Endodermal cell (in vitro differentiated cells): ENCODE data around the gene CXCL11. TPM values are rescaled to one million over a fixed set of nuclear protein-coding genes. Genes with fewer than 3 reads are reported as not detected.

Source experiments
- DNase-seq: peaks from one replicate; pipeline ENCODE4 v3.0.0-alpha.2; 2017
- H3K27ac ChIP-seq: 2 replicates; pipeline ENCODE4 v1.5.1; 2013; ENCODE audit warnings: mild to moderate bottlenecking, low read depth, low read length, moderate library complexity
- H3K27me3 ChIP-seq: 2 replicates; pipeline ENCODE4 v1.6.1; 2013; ENCODE audit warnings: mild to moderate bottlenecking, low read length, moderate library complexity; ENCODE audit not compliant: insufficient read depth, control insufficient read depth, poor library complexity, severe bottlenecking
- H3K36me3 ChIP-seq: 2 replicates; pipeline ENCODE4 v1.7.0; 2013; ENCODE audit warnings: mild to moderate bottlenecking, low read length, moderate library complexity; ENCODE audit not compliant: control insufficient read depth, insufficient read depth
- H3K4me1 ChIP-seq: one replicate; pipeline ENCODE4 v1.7.0; 2013; ENCODE audit warnings: low read length; ENCODE audit not compliant: control insufficient read depth, insufficient read depth
- H3K4me3 ChIP-seq: 2 replicates; pipeline ENCODE4 v1.5.1; 2013; ENCODE audit warnings: mild to moderate bottlenecking, low read length, moderate library complexity
- H3K9ac ChIP-seq: 2 replicates; pipeline ENCODE4 v1.6.1; 2013; ENCODE audit warnings: mild to moderate bottlenecking, low read length, moderate library complexity; ENCODE audit not compliant: poor library complexity, severe bottlenecking; ENCODE audit errors: extremely low read depth
- H3K9me3 ChIP-seq: 2 replicates; pipeline ENCODE4 v1.6.1; 2013; ENCODE audit warnings: mild to moderate bottlenecking, low read length, moderate library complexity; ENCODE audit not compliant: control insufficient read depth
- H3K27ac Mint-ChIP-seq: 2 replicates; pipeline ENCODE4 v1.8.0; 2020; ENCODE audit warnings: mixed read lengths
- H3K27me3 Mint-ChIP-seq: 2 replicates; pipeline ENCODE4 v1.8.0; 2021; ENCODE audit warnings: mild to moderate bottlenecking, mixed read lengths; ENCODE audit not compliant: insufficient read depth
- H3K36me3 Mint-ChIP-seq: 2 replicates; pipeline ENCODE4 v1.8.0; 2020; ENCODE audit warnings: low read depth, mixed read lengths
- H3K4me1 Mint-ChIP-seq: 2 replicates; pipeline ENCODE4 v1.8.0; 2020; ENCODE audit warnings: mixed read lengths
- H3K4me3 Mint-ChIP-seq: 2 replicates; pipeline ENCODE4 v1.8.0; 2020; ENCODE audit warnings: mild to moderate bottlenecking, moderate library complexity, mixed read lengths
- H3K9me3 Mint-ChIP-seq: 2 replicates; pipeline ENCODE4 v1.8.0; 2020; ENCODE audit warnings: mild to moderate bottlenecking, mixed read lengths
- WGBS, 2 experiments: methylation state at CpG; one replicate each; pipeline versions ENCODE4 v1.1.5 to v1.1.7; 2013; ENCODE audit warnings: missing lambda C conversion rate in 2 of 2, mixed read lengths in 1 of 2; ENCODE audit not compliant: insufficient coverage in 1 of 2, insufficient read length in 1 of 2; 5-methylcytosine and 5-hydroxymethylcytosine counted together
- total RNA-seq, 2 donors: library from RNA; stranded (reverse); fragmentation: NEBNext Ultra II Directional in 1 of 2; extraction: Animal tissue kit (Norgen Biotek cat#: 25700) in 1 of 2; gene quantifications; 2 replicates in 1 of 2; 3 replicates in 1 of 2; pipeline ENCODE4 v1.2.1, GENCODE V29; 2021
- TF ChIP-seq, protein P1 (sequence below): fragments of 200-600 bp; sonication (generic); conservative IDR thresholded peaks from 2 replicates; pipeline ENCODE4 v1.5.0; 2021; ENCODE audit warnings: antibody characterized with exemption, mild to moderate bottlenecking

CXCL11 gene
- total RNA-seq, 2 donors from 2014 or later, result not detected

GRCh38 chr4:76007089-76007862 is 28.6 kb downstream of the CXCL11 start, which contains the start of gene CXCL9:
Gene CXCL9 (minus strand): TSS chr4:76007509. CDS start chr4:76007449, 60 bp downstream.
- Mint-ChIP-seq H3K4me1 (peaks cover 7% of the 10 kb centered on the region), H3K36me3 (no peaks in the 10 kb centered on the region), H3K27ac (no peak within 1 kb of the TSS), H3K9me3 (no peaks in the 10 kb centered on the region), H3K27me3 (peaks cover 5% of the 10 kb centered on the region), H3K4me3 (no peak within 1 kb of the TSS)
- H3K27me3 ChIP-seq, result no peaks in the 10 kb centered on the region
- no peak within 1 kb of the TSS for H3K9ac ChIP-seq
- no peak within 1 kb of the TSS for H3K4me3 ChIP-seq
- no peaks in the 10 kb centered on the region for H3K4me1 ChIP-seq
- H3K36me3 ChIP-seq, result no peaks in the 10 kb centered on the region
- H3K9me3 ChIP-seq, result no peaks in the 10 kb centered on the region
- no peak for DNase-seq
- no peak within 1 kb of the TSS for H3K27ac ChIP-seq
- WGBS, 2 experiments, result 90 to 100% methylated on average over 1 of the region's 1 CpG
- TF ChIP-seq, protein P1, sequence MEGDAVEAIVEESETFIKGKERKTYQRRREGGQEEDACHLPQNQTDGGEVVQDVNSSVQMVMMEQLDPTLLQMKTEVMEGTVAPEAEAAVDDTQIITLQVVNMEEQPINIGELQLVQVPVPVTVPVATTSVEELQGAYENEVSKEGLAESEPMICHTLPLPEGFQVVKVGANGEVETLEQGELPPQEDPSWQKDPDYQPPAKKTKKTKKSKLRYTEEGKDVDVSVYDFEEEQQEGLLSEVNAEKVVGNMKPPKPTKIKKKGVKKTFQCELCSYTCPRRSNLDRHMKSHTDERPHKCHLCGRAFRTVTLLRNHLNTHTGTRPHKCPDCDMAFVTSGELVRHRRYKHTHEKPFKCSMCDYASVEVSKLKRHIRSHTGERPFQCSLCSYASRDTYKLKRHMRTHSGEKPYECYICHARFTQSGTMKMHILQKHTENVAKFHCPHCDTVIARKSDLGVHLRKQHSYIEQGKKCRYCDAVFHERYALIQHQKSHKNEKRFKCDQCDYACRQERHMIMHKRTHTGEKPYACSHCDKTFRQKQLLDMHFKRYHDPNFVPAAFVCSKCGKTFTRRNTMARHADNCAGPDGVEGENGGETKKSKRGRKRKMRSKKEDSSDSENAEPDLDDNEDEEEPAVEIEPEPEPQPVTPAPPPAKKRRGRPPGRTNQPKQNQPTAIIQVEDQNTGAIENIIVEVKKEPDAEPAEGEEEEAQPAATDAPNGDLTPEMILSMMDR, result no peak

DNA sequence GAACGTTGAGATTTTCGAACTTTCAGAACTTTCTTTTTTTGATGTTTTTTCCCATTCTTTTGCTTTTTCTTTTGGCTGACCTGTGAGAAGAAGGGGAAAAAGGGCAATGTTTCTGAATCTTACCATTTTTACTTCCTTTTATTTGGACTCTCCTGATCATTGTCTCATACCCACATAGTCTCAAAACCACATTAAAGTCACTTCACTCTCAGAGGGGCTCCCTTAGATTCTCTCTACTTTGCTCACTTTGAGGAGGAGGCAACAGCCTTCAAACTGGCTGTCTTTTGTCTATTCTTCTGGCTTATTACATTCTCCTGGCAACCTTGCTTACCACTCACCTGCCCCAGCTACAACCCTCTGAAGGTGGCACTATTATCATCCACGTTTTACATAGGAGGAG is 32.2 kb downstream of the CXCL11 start:
- H3K27me3 ChIP-seq, result no peaks in the 10 kb centered on the region
- H3K4me1 ChIP-seq, result peaks cover 4% of the 10 kb centered on the region
- no peaks in the 10 kb centered on the region for H3K36me3 ChIP-seq
- H3K4me1 Mint-ChIP-seq, result peaks cover 9% of the 10 kb centered on the region
- H3K9me3 ChIP-seq, result no peaks in the 10 kb centered on the region
- H3K36me3 Mint-ChIP-seq, result no peaks in the 10 kb centered on the region
- H3K27ac ChIP-seq, result no peak overlapping the region
- H3K4me3 Mint-ChIP-seq, result no peak overlapping the region
- no peak for DNase-seq
- no peaks in the 10 kb centered on the region for H3K9me3 Mint-ChIP-seq
- 80 to 91% methylated on average over 2 to 3 of the region's 3 CpGs for WGBS, 2 experiments
- H3K27me3 Mint-ChIP-seq, result peaks cover 5% of the 10 kb centered on the region
- TF ChIP-seq, protein P1, result no peak
- no peak overlapping the region for H3K9ac ChIP-seq
- H3K27ac Mint-ChIP-seq, result no peak overlapping the region
- no peak overlapping the region for H3K4me3 ChIP-seq

DNA sequence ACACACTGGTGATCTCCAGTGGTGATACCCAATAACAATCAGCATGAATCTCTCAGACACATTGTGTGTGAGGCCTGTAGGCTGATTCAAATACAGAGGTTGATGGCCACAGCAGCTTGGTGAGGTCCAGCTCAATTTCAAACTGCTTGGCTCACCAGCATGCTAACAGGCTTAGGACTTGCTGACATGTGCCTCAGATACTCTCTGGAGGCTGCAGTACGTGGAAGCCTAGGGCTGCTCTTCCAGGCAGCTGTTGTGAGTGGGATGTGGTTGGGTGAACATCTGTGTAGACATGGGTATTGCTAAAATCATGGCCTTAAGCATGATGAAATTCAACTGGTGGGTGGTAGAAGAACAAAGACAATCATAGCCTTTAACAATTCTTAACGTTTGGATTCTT is 32.8 kb downstream of the CXCL11 start:
- Histone ChIP-seq H3K4me3 (no peak overlapping the region), H3K36me3 (no peaks in the 10 kb centered on the region), H3K27me3 (no peaks in the 10 kb centered on the region), H3K27ac (no peak overlapping the region), H3K9ac (no peak overlapping the region), H3K4me1 (peaks cover 4% of the 10 kb centered on the region), H3K9me3 (no peaks in the 10 kb centered on the region)
- Mint-ChIP-seq H3K27ac (no peak overlapping the region), H3K36me3 (no peaks in the 10 kb centered on the region), H3K9me3 (no peaks in the 10 kb centered on the region), H3K27me3 (peaks cover 5% of the 10 kb centered on the region), H3K4me3 (no peak overlapping the region), H3K4me1 (peaks cover 9% of the 10 kb centered on the region)
- TF ChIP-seq, protein P1, result no peak
- WGBS, 2 experiments, result 86 to 87% methylated on average over 1 to 2 of the region's 2 CpGs
- DNase-seq, result no peak
